H9 (cell line): ENCODE measurements around the gene APBA2. TPM values are rescaled to one million over a fixed set of nuclear protein-coding genes. Genes with fewer than 3 reads are reported as not detected.
A peak's percentile ranks its signal among the peaks of the same experiment; 100 is the strongest.

ENCODE experiments used
- DNase-seq: peaks from one replicate; pipeline ENCODE4 v3.0.0-alpha.2; 2017
- H2AFZ ChIP-seq: one replicate; pipeline ENCODE4 v1.6.1; 2013; ENCODE audit warnings: mild to moderate bottlenecking, low read length, control low read depth, moderate library complexity
- H2AK5ac ChIP-seq: 2 replicates; pipeline ENCODE4 v1.6.1; 2013; ENCODE audit warnings: low read length, control low read depth, mixed read lengths; ENCODE audit not compliant: insufficient read length
- H2BK120ac ChIP-seq: one replicate; pipeline ENCODE4 v1.6.1; 2013; ENCODE audit warnings: low read depth, mild to moderate bottlenecking, low read length, control low read depth, inconsistent platforms; ENCODE audit not compliant: poor library complexity, severe bottlenecking
- H2BK12ac ChIP-seq: 2 replicates; pipeline ENCODE4 v1.6.1; 2013; ENCODE audit warnings: low read length, control low read depth, mixed read lengths, low read depth; ENCODE audit not compliant: insufficient read length
- H2BK15ac ChIP-seq: 2 replicates; pipeline ENCODE4 v1.6.1; 2013; ENCODE audit warnings: low read depth, low read length, control low read depth
- H2BK20ac ChIP-seq: one replicate; pipeline ENCODE4 v1.6.1; 2013; ENCODE audit warnings: low read depth, mild to moderate bottlenecking, low read length, control low read depth, inconsistent platforms; ENCODE audit not compliant: poor library complexity, severe bottlenecking
- H2BK5ac ChIP-seq: 2 replicates; pipeline ENCODE4 v1.6.1; 2013; ENCODE audit warnings: low read length, control low read depth, mixed read lengths; ENCODE audit not compliant: insufficient read length
- H3K14ac ChIP-seq: 2 replicates; pipeline ENCODE4 v1.6.1; 2013; ENCODE audit warnings: low read length, control low read depth; ENCODE audit not compliant: insufficient read depth
- H3K18ac ChIP-seq: 2 replicates; pipeline ENCODE4 v1.6.1; 2013; ENCODE audit warnings: low read depth, mild to moderate bottlenecking, mixed read lengths, low read length, control low read depth; ENCODE audit not compliant: insufficient read length
- H3K23ac ChIP-seq: 2 replicates; pipeline ENCODE4 v1.6.1; 2013; ENCODE audit warnings: low read length, control low read depth, mixed read lengths, low read depth; ENCODE audit not compliant: insufficient read length
- H3K23me2 ChIP-seq: 2 replicates; pipeline ENCODE4 v1.6.1; 2013; ENCODE audit warnings: low read depth, mild to moderate bottlenecking, mixed read lengths, low read length, control low read depth; ENCODE audit not compliant: insufficient read length, poor library complexity, severe bottlenecking
- H3K27ac ChIP-seq: 2 replicates; pipeline ENCODE4 v1.5.1; 2013; ENCODE audit warnings: low read length, control low read depth, mixed read lengths, low read depth; ENCODE audit not compliant: insufficient read length
- H3K27me3 ChIP-seq: 2 replicates; pipeline ENCODE4 v1.6.1; 2013; ENCODE audit warnings: low read length, control low read depth, inconsistent platforms; ENCODE audit not compliant: insufficient read depth
- H3K4ac ChIP-seq: 2 replicates; pipeline ENCODE4 v1.6.1; 2013; ENCODE audit warnings: low read depth, mild to moderate bottlenecking, control low read depth, inconsistent platforms, low read length, moderate library complexity
- H3K4me1 ChIP-seq: 2 replicates; pipeline ENCODE4 v1.6.1; 2013; ENCODE audit warnings: low read length, control low read depth, inconsistent platforms; ENCODE audit not compliant: insufficient read depth
- H3K4me2 ChIP-seq: 2 replicates; pipeline ENCODE4 v1.6.1; 2013; ENCODE audit warnings: low read length, control low read depth, mixed read lengths; ENCODE audit not compliant: insufficient read length, insufficient read depth
- H3K56ac ChIP-seq: 2 replicates; pipeline ENCODE4 v1.6.1; 2013; ENCODE audit warnings: low read depth, mild to moderate bottlenecking, mixed read lengths, low read length, control low read depth; ENCODE audit not compliant: insufficient read length
- H3K79me1 ChIP-seq: 2 replicates; pipeline ENCODE4 v1.6.1; 2013; ENCODE audit warnings: low read depth, mild to moderate bottlenecking, moderate library complexity, low read length, control low read depth, inconsistent platforms; ENCODE audit not compliant: insufficient read depth, poor library complexity, severe bottlenecking
- H3K79me2 ChIP-seq: 2 replicates; pipeline ENCODE4 v1.6.1; 2013; ENCODE audit warnings: low read length, control low read depth, inconsistent platforms; ENCODE audit not compliant: insufficient read depth
- H3K9ac ChIP-seq: 2 replicates; pipeline ENCODE4 v1.6.1; 2013; ENCODE audit warnings: low read length, control low read depth, mixed read lengths; ENCODE audit not compliant: insufficient read length; ENCODE audit errors: extremely low read depth
- H3K9me3 ChIP-seq: one replicate; pipeline ENCODE4 v1.6.1; 2013; ENCODE audit warnings: low read depth, low read length, inconsistent platforms; ENCODE audit not compliant: control insufficient read depth
- H3T11ph ChIP-seq: one replicate; pipeline ENCODE4 v1.6.1; 2013; ENCODE audit warnings: mild to moderate bottlenecking, low read length, control low read depth, inconsistent platforms
- H4K20me1 ChIP-seq: one replicate; pipeline ENCODE4 v1.6.1; 2013; ENCODE audit not compliant: control insufficient read depth, insufficient read length, insufficient read depth
- H4K5ac ChIP-seq: 2 replicates; pipeline ENCODE4 v1.6.1; 2013; ENCODE audit warnings: low read depth, mild to moderate bottlenecking, mixed read lengths, low read length, control low read depth; ENCODE audit not compliant: insufficient read length
- H4K8ac ChIP-seq: replicated peaks from 2 replicates; pipeline ENCODE4 v1.6.1; 2013; ENCODE audit warnings: low read length, control low read depth, mixed read lengths, low read depth; ENCODE audit not compliant: insufficient read length
- H4K91ac ChIP-seq: 2 replicates; pipeline ENCODE4 v1.6.1; 2013; ENCODE audit warnings: low read depth, mild to moderate bottlenecking, moderate library complexity, mixed read lengths, low read length, control low read depth; ENCODE audit not compliant: insufficient read length
- H3K27ac Mint-ChIP-seq, 3 experiments: 2 replicates in 2 of 3; 3 replicates in 1 of 3; pipeline ENCODE4 v1.8.0; 2020 to 2021; ENCODE audit warnings: mixed read lengths in 3 of 3, mild to moderate bottlenecking in 1 of 3, moderate library complexity in 1 of 3
- H3K27me3 Mint-ChIP-seq: 2 replicates; pipeline ENCODE4 v1.8.0; 2021; ENCODE audit warnings: low read depth, mild to moderate bottlenecking, moderate library complexity, mixed read lengths
- H3K36me3 Mint-ChIP-seq, 3 experiments: 2 replicates in 2 of 3; 3 replicates in 1 of 3; pipeline ENCODE4 v1.8.0; 2020 to 2021; ENCODE audit warnings: low read depth in 3 of 3, mixed read lengths in 3 of 3; ENCODE audit not compliant: insufficient read depth in 1 of 3
- H3K4me1 Mint-ChIP-seq, 2 experiments: 2 replicates each; pipeline ENCODE4 v1.8.0; 2020; ENCODE audit warnings: mixed read lengths in 2 of 2
- H3K4me3 Mint-ChIP-seq, 2 experiments: 2 replicates in 1 of 2; 3 replicates in 1 of 2; pipeline ENCODE4 v1.8.0; 2020 to 2021; ENCODE audit warnings: mild to moderate bottlenecking in 2 of 2, mixed read lengths in 2 of 2, moderate library complexity in 1 of 2
- H3K9me3 Mint-ChIP-seq, 2 experiments: 2 replicates in 1 of 2; 3 replicates in 1 of 2; pipeline ENCODE4 v1.8.0; 2020; ENCODE audit warnings: mild to moderate bottlenecking in 2 of 2, mixed read lengths in 2 of 2, moderate library complexity in 1 of 2
- WGBS: extraction: QIAGEN DNeasy Blood & Tissue Kit; methylation state at CpG from one replicate; pipeline ENCODE4 v1.1.7; 2013; ENCODE audit warnings: missing lambda C conversion rate, low lambda C conversion rate, mixed read lengths; ENCODE audit not compliant: insufficient read length; ENCODE audit errors: extremely low coverage; 5-methylcytosine and 5-hydroxymethylcytosine counted together
- total RNA-seq: library from RNA; stranded (reverse); gene quantifications from 2 replicates; pipeline ENCODE4 v1.2.1, GENCODE V29; 2021
- TF ChIP-seq, protein P1 (sequence below): fragments of 200-600 bp; sonication (generic); conservative IDR thresholded peaks from 3 replicates; pipeline ENCODE4 v1.8.0; 2021; ENCODE audit warnings: antibody characterized with exemption, mild to moderate bottlenecking

The APBA2 gene
- total RNA-seq, 1 experiment from 2014 or later, result 14.3 TPM

DNA sequence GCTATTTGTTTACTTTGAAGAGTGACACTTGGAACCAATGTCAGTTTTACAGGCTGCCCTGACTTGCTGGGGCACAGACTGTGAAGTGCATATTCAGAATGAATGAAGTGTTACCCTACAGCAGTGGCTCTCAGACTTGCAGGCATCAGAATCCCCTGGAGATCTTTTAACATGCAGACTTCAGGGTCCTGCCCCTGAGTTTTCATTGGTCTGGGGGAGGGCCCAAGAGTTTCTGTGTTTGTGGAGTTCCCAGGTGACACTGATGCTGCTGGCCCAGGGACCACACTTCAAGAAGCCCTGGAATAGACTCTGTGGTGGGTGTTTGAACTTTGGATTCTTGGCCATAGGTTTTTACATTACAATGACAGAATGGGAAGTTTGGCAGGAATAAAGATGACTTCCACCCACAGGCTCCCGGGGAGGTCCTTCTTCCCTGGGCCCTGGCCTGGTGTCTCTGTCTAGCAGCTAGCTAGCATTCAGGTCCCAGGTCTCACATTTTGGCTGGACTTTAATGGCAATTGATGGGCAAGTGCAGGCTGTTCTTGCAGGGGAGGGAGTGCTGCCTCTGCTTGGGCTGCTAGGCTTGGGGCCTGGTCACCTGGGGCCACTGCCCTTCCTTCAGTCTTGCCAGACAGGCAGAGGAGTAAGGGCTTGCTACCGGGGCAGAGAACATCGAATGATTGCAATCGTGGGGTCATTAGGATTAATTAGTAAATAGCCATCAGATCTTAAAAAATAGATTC is 149.0 kb downstream of the APBA2 start:
- Histone ChIP-seq H3K23ac (no peak overlapping the region), H3K4me2 (no peak overlapping the region), H2BK20ac (no peak overlapping the region), H3K27me3 (no peaks in the 10 kb centered on the region), H4K5ac (no peak overlapping the region), H3K18ac (no peak overlapping the region), H4K20me1 (no peaks in the 10 kb centered on the region), H3K79me2 (no peaks in the 10 kb centered on the region), H3K56ac (no peak overlapping the region), H3K23me2 (no peaks in the 10 kb centered on the region), H3K79me1 (no peaks in the 10 kb centered on the region), H2BK5ac (no peak overlapping the region), H4K8ac (no peak overlapping the region), H3K14ac (no peak overlapping the region), H3K4me1 (peaks cover 7% of the 10 kb centered on the region), H3K27ac (no peak overlapping the region), H2AK5ac (no peak overlapping the region), H4K91ac (no peak overlapping the region), H3K4ac (no peak overlapping the region), H2BK12ac (no peak overlapping the region), H3T11ph (no peak overlapping the region), H2BK15ac (no peak overlapping the region), H2AFZ (no peak overlapping the region), H3K9ac (no peak overlapping the region), H3K9me3 (no peaks in the 10 kb centered on the region), H2BK120ac (no peak overlapping the region)
- DNase-seq, result peak; percentile 37
- Mint-ChIP-seq H3K27me3 (no peaks in the 10 kb centered on the region; the same call in 1 of the 2 replicates), H3K27ac (peak overlapping the region in 2 of 3 experiments; percentile 76 to 96; a peak in 6 of 7 replicates), H3K4me3 (0 out of 5 replicates have a peak overlapping the region, but pooled peaks of 1 of the 2 experiments have one; percentile 55), H3K4me1 (peaks cover 21 to 32% of the 10 kb centered on the region in 2 experiments), H3K36me3 (peaks cover 2 to 15% (median 3%) of the 10 kb centered on the region in 3 experiments; a peak in 5 of 7 replicates), H3K9me3 (peaks cover 5 to 12% of the 10 kb centered on the region in 2 experiments; a peak in 3 of 5 replicates)
- WGBS, result no CpG with 5 or more reads among the region's 4 CpGs
- TF ChIP-seq, protein P1, sequence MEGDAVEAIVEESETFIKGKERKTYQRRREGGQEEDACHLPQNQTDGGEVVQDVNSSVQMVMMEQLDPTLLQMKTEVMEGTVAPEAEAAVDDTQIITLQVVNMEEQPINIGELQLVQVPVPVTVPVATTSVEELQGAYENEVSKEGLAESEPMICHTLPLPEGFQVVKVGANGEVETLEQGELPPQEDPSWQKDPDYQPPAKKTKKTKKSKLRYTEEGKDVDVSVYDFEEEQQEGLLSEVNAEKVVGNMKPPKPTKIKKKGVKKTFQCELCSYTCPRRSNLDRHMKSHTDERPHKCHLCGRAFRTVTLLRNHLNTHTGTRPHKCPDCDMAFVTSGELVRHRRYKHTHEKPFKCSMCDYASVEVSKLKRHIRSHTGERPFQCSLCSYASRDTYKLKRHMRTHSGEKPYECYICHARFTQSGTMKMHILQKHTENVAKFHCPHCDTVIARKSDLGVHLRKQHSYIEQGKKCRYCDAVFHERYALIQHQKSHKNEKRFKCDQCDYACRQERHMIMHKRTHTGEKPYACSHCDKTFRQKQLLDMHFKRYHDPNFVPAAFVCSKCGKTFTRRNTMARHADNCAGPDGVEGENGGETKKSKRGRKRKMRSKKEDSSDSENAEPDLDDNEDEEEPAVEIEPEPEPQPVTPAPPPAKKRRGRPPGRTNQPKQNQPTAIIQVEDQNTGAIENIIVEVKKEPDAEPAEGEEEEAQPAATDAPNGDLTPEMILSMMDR, result no peak
